Right lobe of liver (tissue), 6 donors: ENCODE results near the gene LRFN3. TPM values are rescaled to one million over a fixed set of nuclear protein-coding genes. Genes with fewer than 3 reads are reported as not detected.
"Not testable (repeated sequence)": the region's sequence is repeated elsewhere in the genome, so short reads cannot be mapped to it uniquely, and the experiment has no call there.

ENCODE experiments used
- ATAC-seq, 4 donors: fragments of 200-7000 bp; cut with Tn5 transposase; one replicate each; pipeline ENCODE4 v1.9.1; 2020; ENCODE audit warnings: mild to moderate bottlenecking in 4 of 4, moderate library complexity in 4 of 4
- DNase-seq, 3 donors: peaks; one replicate each; pipeline ENCODE4 v3.0.0-alpha.2; 2020
- H3K27ac ChIP-seq, 3 donors: fragments of 200-600 bp; one replicate each; pipeline ENCODE4 v1.8.0; 2022
- H3K27me3 ChIP-seq, 2 donors: fragments of 200-600 bp; one replicate each; pipeline ENCODE4 v1.8.0; 2022
- H3K36me3 ChIP-seq, 4 donors: fragments of 200-600 bp; sonication (generic) in 1 of 4; one replicate each; pipeline versions ENCODE4 v1.5.1 to v1.8.0; 2017 to 2022; ENCODE audit warnings: control low read depth in 1 of 4
- H3K4me1 ChIP-seq, 4 donors: fragments of 200-600 bp; sonication (generic) in 1 of 4; one replicate each; pipeline versions ENCODE4 v1.5.1 to v1.8.0; 2017 to 2022; ENCODE audit warnings: control low read depth in 1 of 4
- H3K4me3 ChIP-seq, 3 donors: fragments of 200-600 bp; one replicate each; pipeline ENCODE4 v1.8.0; 2022
- H3K9me3 ChIP-seq, 4 donors: fragments of 200-600 bp; sonication (generic) in 1 of 4; one replicate each; pipeline versions ENCODE4 v1.5.1 to v1.8.0; 2017 to 2022; ENCODE audit warnings: control low read depth in 1 of 4
- POLR2A ChIP-seq: fragments of 450-650 bp; IDR thresholded peaks from one replicate; pipeline ENCODE4 v1.6.1; 2017; ENCODE audit warnings: antibody characterized with exemption, mild to moderate bottlenecking
- WGBS: methylation state at CpG from one replicate; pipeline ENCODE4 v1.1.6; 2018; ENCODE audit warnings: low coverage, low lambda C conversion rate; ENCODE audit not compliant: insufficient coverage; ENCODE audit errors: missing lambda C conversion rate; 5-methylcytosine and 5-hydroxymethylcytosine counted together
- intact Hi-C, 2 donors: fragments of 100-400 bp; cut with DNase I; formaldehyde crosslinking; loops; one replicate each; pipeline versions ENCODE4 v1.11.2 to v1.14.1; 2022
- total RNA-seq, 6 experiments: library from RNA; depleted of rRNA in 2 of 6; stranded (reverse); fragments of >200 nt in 2 of 6; fragmentation: NEBNext Ultra II Directional in 3 of 6; extraction: Animal tissue kit (Norgen Biotek cat#: 25700) in 3 of 6; gene quantifications; one replicate each; pipeline versions ENCODE4 v1.1.0 to v1.2.4, GENCODE V29; 2016 to 2023
- TF ChIP-seq, protein P1 (sequence below), 4 donors: fragments of 200-600 bp in 3 of 4; fragments of 450-650 bp in 1 of 4; IDR thresholded peaks; one replicate each; pipeline versions ENCODE4 v1.5.1 to v1.8.0; 2016 to 2022; ENCODE audit warnings: antibody characterized with exemption in 4 of 4, mild to moderate bottlenecking in 2 of 4
- donor health status: DM: no; HTN: yes; CAD: no.
- donor health status: DM: no; HTN: no; CAD: no.
- donor health status: DM: no; HTN: no; CAD: no.
- donor health status: DM: no; HTN: yes; CAD: no.
- donor health status: DM: no; HTN: yes; CAD: no.

LRFN3 gene
- total RNA-seq, 6 experiments from 2014 or later = 5.6 to 8.6 (median 7.0) TPM

DNA sequence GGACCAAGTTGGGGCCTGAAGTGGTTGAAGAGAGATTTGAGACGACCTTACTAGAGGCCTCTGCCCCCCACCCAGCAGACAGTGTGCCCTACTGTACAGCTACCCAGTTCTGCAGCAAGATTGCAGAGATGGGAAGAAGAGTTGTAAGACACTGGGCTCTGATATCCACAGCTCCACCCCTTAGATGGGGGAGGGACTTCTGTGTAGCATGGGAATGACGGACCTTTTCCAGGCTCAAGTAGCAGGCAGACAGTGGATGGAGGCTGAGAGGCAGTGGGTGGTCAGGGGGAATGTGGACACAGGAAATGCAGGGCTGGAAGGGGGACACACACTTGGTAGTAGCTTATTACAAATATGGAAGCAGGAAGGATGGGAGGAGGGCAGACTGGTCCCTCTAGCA, 13.0 kb downstream of the LRFN3 start:
- WGBS = 13% methylated on average over 1 of the region's 2 CpGs
- Histone ChIP-seq H3K36me3 (no peaks in the 10 kb centered on the region), H3K4me1 (no peaks in the 10 kb centered on the region), H3K27me3 (no peaks in the 10 kb centered on the region), H3K9me3 (no peaks in the 10 kb centered on the region), H3K27ac (no peak overlapping the region), H3K4me3 (no peak overlapping the region)
- DNase-seq (no peak), ATAC-seq (no peak)
- intact Hi-C loops = no loop called here
- TF ChIP-seq POLR2A = no peak
- TF ChIP-seq, protein P1, sequence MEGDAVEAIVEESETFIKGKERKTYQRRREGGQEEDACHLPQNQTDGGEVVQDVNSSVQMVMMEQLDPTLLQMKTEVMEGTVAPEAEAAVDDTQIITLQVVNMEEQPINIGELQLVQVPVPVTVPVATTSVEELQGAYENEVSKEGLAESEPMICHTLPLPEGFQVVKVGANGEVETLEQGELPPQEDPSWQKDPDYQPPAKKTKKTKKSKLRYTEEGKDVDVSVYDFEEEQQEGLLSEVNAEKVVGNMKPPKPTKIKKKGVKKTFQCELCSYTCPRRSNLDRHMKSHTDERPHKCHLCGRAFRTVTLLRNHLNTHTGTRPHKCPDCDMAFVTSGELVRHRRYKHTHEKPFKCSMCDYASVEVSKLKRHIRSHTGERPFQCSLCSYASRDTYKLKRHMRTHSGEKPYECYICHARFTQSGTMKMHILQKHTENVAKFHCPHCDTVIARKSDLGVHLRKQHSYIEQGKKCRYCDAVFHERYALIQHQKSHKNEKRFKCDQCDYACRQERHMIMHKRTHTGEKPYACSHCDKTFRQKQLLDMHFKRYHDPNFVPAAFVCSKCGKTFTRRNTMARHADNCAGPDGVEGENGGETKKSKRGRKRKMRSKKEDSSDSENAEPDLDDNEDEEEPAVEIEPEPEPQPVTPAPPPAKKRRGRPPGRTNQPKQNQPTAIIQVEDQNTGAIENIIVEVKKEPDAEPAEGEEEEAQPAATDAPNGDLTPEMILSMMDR (IDR thresholded peaks at IDR 0.05) = no peak

DNA sequence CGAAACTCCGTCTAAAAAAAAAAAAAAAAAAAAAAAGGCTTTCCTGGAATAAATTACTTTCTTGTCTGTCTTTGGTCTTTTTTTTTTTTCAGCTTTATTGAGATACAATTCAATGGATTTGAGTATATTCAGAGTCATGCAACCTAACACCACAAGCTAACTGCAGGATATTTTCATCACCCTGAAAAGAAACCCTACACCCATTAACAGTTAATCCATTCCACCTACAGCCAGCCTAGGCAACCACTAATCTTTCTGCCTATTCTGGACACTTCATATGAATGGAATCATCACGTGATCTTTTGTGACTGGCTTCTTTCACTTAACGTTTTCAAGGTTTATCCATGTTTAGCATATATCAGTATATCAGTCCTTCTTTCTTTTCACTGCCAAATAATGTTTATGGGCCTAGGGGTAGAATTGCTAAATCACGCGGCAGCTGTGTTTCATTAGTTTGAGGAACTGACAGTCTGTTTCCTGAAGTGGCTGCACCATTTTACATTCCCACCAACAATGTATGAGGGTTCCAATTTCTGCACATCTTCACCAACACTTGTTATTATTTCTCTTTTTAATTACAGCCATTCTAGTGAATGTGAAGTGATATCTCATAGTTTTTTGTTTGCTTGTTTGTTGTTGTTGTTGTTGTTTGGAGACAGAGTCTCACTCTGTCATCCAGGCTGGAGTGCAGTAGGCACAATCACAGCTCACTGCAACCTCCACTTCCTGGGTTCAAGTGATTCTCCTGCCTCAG, 19.9 kb downstream of the LRFN3 start:
- Histone ChIP-seq H3K36me3 (no peaks in the 10 kb centered on the region), H3K4me1 (no peaks in the 10 kb centered on the region), H3K4me3 (no peak overlapping the region), H3K27me3 (peaks cover 0 to 4% of the 10 kb centered on the region in 2 donors), H3K9me3 (no peaks in the 10 kb centered on the region), H3K27ac (no peak overlapping the region)
- DNase-seq = no peak
- WGBS = 55% methylated on average over 6 of the region's 6 CpGs
- TF ChIP-seq, protein P1 (IDR thresholded peaks at IDR 0.05) = no peak
- TF ChIP-seq POLR2A = no peak
- intact Hi-C loops = no loop called here
- ATAC-seq = no peak

DNA sequence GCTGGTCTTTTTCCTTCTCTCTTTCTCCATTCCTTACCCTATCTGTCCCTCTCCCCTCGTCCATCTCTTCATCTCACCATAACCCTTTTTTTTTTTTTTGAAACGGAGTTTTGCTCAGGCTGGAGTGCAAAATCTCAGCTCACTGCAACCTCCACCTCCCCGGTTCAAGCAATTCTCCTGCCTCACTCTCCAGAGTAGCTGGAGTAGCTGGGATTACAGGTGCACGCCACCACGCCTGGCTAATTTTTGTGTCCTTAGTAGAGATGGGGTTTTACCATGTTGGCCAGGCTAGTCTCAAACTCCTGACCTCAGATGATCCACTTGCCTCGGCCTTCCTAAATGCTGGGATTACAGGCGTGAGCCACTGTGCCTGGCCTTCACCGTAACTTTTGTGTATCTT, 21.2 kb downstream of the LRFN3 start:
- ATAC-seq, H3K9me3 ChIP-seq, H3K4me3 ChIP-seq, H3K4me1 ChIP-seq, intact Hi-C loops, H3K27me3 ChIP-seq, H3K36me3 ChIP-seq, DNase-seq, H3K27ac ChIP-seq: not testable (repeated sequence)
- WGBS = 70% methylated on average over 6 of the region's 8 CpGs

DNA sequence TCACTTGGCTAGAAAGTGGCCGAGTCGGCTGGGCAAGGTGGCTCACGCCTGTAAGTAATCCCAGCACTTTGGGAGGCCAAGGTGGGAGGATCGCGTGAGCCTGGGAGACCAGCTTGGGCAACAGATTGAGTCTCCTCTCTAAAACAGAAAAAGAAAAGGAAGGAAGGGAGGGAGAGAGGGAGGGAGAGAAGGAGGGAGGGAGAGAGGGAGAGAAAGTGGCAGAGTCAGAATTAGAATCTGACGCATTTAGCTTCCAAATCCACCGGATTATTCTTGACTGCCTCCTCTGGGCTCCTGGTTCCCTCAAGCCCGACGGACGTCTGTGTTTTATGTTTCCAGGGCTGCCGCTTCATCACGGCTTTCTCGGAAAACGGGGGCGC, 22.5 kb downstream of the LRFN3 start:
- DNase-seq (no peak), ATAC-seq (no peak)
- H3K9me3 ChIP-seq = no peaks in the 10 kb centered on the region
- peaks cover 0 to 4% of the 10 kb centered on the region in 2 donors for H3K27me3 ChIP-seq
- H3K4me1 ChIP-seq = no peaks in the 10 kb centered on the region
- no peak overlapping the region for H3K4me3 ChIP-seq
- no peak for TF ChIP-seq POLR2A
- TF ChIP-seq, protein P1 (IDR thresholded peaks at IDR 0.05) = no peak
- WGBS = 29% methylated on average over 15 of the region's 15 CpGs
- no peaks in the 10 kb centered on the region for H3K36me3 ChIP-seq
- intact Hi-C loops = no loop called here
- no peak overlapping the region for H3K27ac ChIP-seq

DNA sequence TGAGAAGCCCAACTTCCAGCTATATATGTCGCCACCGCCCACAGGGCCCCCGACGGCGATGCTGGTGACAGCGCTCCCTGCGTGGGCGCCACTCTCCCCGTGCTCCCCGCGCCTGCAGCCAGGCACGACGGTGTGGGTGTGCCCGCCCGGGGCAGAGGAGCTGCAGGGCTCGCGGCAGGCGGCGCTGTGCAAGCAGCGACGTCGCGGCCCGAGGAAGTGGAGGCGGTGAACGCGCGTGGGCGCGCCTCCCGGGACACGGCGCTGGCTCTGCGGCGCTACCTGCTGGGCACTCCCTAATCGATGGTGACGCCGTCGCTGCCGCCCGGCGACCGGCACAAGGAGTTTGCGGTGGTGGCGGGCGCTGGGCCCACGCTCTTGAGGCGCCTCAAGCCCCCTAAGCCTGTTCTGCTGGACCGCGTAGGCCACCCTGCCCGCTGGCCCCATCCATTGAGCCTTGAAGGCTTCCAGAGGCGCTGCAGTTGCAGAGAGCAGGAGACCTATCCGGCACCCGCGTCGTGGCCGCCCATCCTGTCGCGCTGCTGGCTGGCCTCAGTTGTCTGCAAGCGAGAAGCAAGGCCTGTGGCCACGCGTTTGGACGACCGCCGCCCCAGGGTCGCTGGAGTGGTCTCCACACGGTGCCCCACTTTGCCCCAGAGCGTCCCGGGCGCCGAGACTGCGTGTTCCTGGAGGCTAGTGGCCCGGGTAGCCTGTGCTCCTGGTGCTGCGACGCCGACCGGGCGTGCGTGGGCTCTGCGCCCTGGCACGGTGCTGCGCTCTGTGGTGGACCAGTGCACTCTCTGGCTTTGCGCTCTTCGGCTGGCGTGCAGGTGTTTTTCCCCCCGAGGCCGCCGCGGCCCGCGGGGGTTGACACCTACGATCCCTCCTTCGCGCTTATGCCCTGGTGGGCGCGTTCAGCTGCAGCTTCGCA, 23.1 kb downstream of the LRFN3 start:
- H3K27me3 ChIP-seq = peaks cover 0 to 4% of the 10 kb centered on the region in 2 donors
- no peaks in the 10 kb centered on the region for H3K9me3 ChIP-seq
- WGBS = 11% methylated on average over 7 of the region's 97 CpGs
- H3K4me3 ChIP-seq = no peak overlapping the region
- H3K36me3 ChIP-seq = no peaks in the 10 kb centered on the region
- ATAC-seq = peak; percentile 68 to 78 (median 76)
- DNase-seq = peak in 2 of 3 donors; percentile 59 to 63
- H3K27ac ChIP-seq = no peak overlapping the region
- H3K4me1 ChIP-seq = no peaks in the 10 kb centered on the region
- TF ChIP-seq, protein P1 (IDR thresholded peaks at IDR 0.05) = peak; percentile 27 to 43 (median 29)
- no peak for TF ChIP-seq POLR2A
- intact Hi-C loops = no loop called here
